Hematopoietic multipotent progenitor cell treated with erythropoietin and hydrocortisone succinate and interleukin-3 and kit ligand, for 6 days (in vitro differentiated cells): ENCODE measurements around the gene CDC20.

Source experiments
- DNase-seq: peaks from one replicate; pipeline ENCODE4 v3.0.0-alpha.2; 2015

CDC20 gene

GRCh38 chr1:43329995-43330751 lies 28.6 kb upstream of the CDC20 start:
- peak; percentile 92 for DNase-seq

GRCh38 chr1:43331688-43332087 lies 27.1 kb upstream of the CDC20 start:
- no peak for DNase-seq

- no peak for DNase-seq
These were observed 24.2 kb upstream of the CDC20 start for GRCh38 chr1:43334453-43335205.

GRCh38 chr1:43337588-43337987 lies 21.2 kb upstream of the CDC20 start, which contains the start of gene MPL:
MPL (plus strand) TSS chr1:43337818; CDS start chr1:43337849, 31 bp downstream.
- no peak for DNase-seq

GRCh38 chr1:43338001-43338400 lies 20.8 kb upstream of the CDC20 start:
- no peak for DNase-seq

- no peak for DNase-seq
These were observed 19.1 kb upstream of the CDC20 start for GRCh38 chr1:43339584-43340232.

GRCh38 chr1:43340559-43340958 lies 18.2 kb upstream of the CDC20 start:
- DNase-seq, result no peak

GRCh38 chr1:43344267-43344850 lies 14.4 kb upstream of the CDC20 start:
- DNase-seq, result peak; percentile 73

GRCh38 chr1:43345120-43345519 lies 13.7 kb upstream of the CDC20 start:
- peak; percentile 93 for DNase-seq

GRCh38 chr1:43346636-43347035 lies 12.1 kb upstream of the CDC20 start:
- DNase-seq, result no peak

- DNase-seq, result no peak
These were observed 10.4 kb upstream of the CDC20 start for GRCh38 chr1:43348343-43348808.

GRCh38 chr1:43348809-43349593 lies 9.8 kb upstream of the CDC20 start:
- no peak for DNase-seq

- no peak for DNase-seq
These were observed 9.0 kb upstream of the CDC20 start for GRCh38 chr1:43349594-43350306.

- DNase-seq, result no peak
These were observed 7.8 kb upstream of the CDC20 start for GRCh38 chr1:43350976-43351375.

- DNase-seq, result no peak
These were observed 7.1 kb upstream of the CDC20 start for GRCh38 chr1:43351421-43352350.

- DNase-seq, result no peak
These were observed 6.5 kb upstream of the CDC20 start for GRCh38 chr1:43352351-43352705.

- no peak for DNase-seq
These were observed 5.9 kb upstream of the CDC20 start for GRCh38 chr1:43352881-43353280.

GRCh38 chr1:43354471-43354870 lies 4.3 kb upstream of the CDC20 start:
- no peak for DNase-seq

GRCh38 chr1:43354936-43355335 lies 3.8 kb upstream of the CDC20 start:
- DNase-seq, result no peak

GRCh38 chr1:43357251-43357650 lies 1.5 kb upstream of the CDC20 start:
- DNase-seq, result no peak
